GM18870 (cell line): ENCODE data around the gene RBM20.

Source experiments
- ATAC-seq: cut with Tn5 transposase; IDR thresholded peaks from one replicate; pipeline ENCODE4 v1.9.1; 2021; ENCODE audit warnings: moderate library complexity; ENCODE audit not compliant: unreplicated experiment

Gene RBM20

GRCh38 chr10:110804376-110804775, 160.2 kb downstream of the RBM20 start:
- ATAC-seq, result no peak

GRCh38 chr10:110805292-110805691, 161.2 kb downstream of the RBM20 start:
- ATAC-seq, result no peak

- ATAC-seq, result no peak
Measured at GRCh38 chr10:110806335-110806734, 162.2 kb downstream of the RBM20 start.

GRCh38 chr10:110808123-110808522, 164.0 kb downstream of the RBM20 start:
- ATAC-seq, result no peak

GRCh38 chr10:110808615-110809014, 164.5 kb downstream of the RBM20 start:
- no peak for ATAC-seq

GRCh38 chr10:110810625-110811024, 166.5 kb downstream of the RBM20 start:
- no peak for ATAC-seq

GRCh38 chr10:110811791-110812581, 167.8 kb downstream of the RBM20 start:
- no peak for ATAC-seq

- no peak for ATAC-seq
Measured at GRCh38 chr10:110812583-110812982, 168.4 kb downstream of the RBM20 start.

GRCh38 chr10:110813743-110814472, 169.8 kb downstream of the RBM20 start:
- ATAC-seq, result no peak

- peak; percentile 89 for ATAC-seq
Measured at GRCh38 chr10:110815354-110816004, 171.3 kb downstream of the RBM20 start.

GRCh38 chr10:110817614-110818013, 173.5 kb downstream of the RBM20 start:
- ATAC-seq, result no peak

GRCh38 chr10:110818311-110819256, 174.4 kb downstream of the RBM20 start:
- ATAC-seq, result no peak

GRCh38 chr10:110820321-110820814, 176.2 kb downstream of the RBM20 start:
- ATAC-seq, result no peak

GRCh38 chr10:110821508-110821907, 177.4 kb downstream of the RBM20 start:
- ATAC-seq, result no peak

GRCh38 chr10:110822035-110822711, 178.0 kb downstream of the RBM20 start:
- no peak for ATAC-seq

- ATAC-seq, result no peak
Measured at GRCh38 chr10:110822712-110823311, 178.7 kb downstream of the RBM20 start.

- ATAC-seq, result no peak
Measured at GRCh38 chr10:110824152-110824441, 180.0 kb downstream of the RBM20 start.

GRCh38 chr10:110824660-110825059, 180.5 kb downstream of the RBM20 start:
- no peak for ATAC-seq

- no peak for ATAC-seq
Measured at GRCh38 chr10:110825508-110825907, 181.4 kb downstream of the RBM20 start.

GRCh38 chr10:110827410-110827809, 183.3 kb downstream of the RBM20 start:
- no peak for ATAC-seq
